ENCODE results near the gene ZNF280C. TPM values are rescaled to one million over a fixed set of nuclear protein-coding genes. Genes with fewer than 3 reads are reported as not detected.

ZNF280C gene
- total RNA-seq (1 to 10 TPM; 5.2 to 5.4 TPM), total RNA-seq (11.9 to 12.4 reads per million in 2 donors)

- peak; percentile 66 to 77 (median 75) for DNase-seq
- H3K27me3 Mint-ChIP-seq = no peaks in the 10 kb centered on the region
- peak within 1 kb of the TSS; percentile 85 for H3K4me3 Mint-ChIP-seq
- ATAC-seq = peak; percentile 96
- H3K4me1 Mint-ChIP-seq = peaks cover 3% of the 10 kb centered on the region
- H3K36me3 Mint-ChIP-seq (ENCODE audit: low read depth) = no peaks in the 10 kb centered on the region
- peak within 1 kb of the TSS; percentile 75 for H3K27ac Mint-ChIP-seq
- no peaks in the 10 kb centered on the region for H3K9me3 ChIP-seq (ENCODE audit: control insufficient read depth, low read length, poor library complexity, severe bottlenecking)
Observed at GRCh38 chrX:130268449-130269170, at the start of gene ZNF280C. ZNF280C (minus strand) TSS chrX:130268899; CDS start chrX:130260449, 8,450 bp downstream.

- no peak overlapping the region for H3K4me3 Mint-ChIP-seq
- H3K4me1 Mint-ChIP-seq = no peaks in the 10 kb centered on the region
- DNase-seq (no peak), ATAC-seq (no peak)
- no peaks in the 10 kb centered on the region for H3K36me3 Mint-ChIP-seq (ENCODE audit: low read depth)
- peak overlapping the region; percentile 5 for H3K27ac Mint-ChIP-seq
- H3K9me3 ChIP-seq (ENCODE audit: control insufficient read depth, low read length, poor library complexity, severe bottlenecking) = no peaks in the 10 kb centered on the region
- no peaks in the 10 kb centered on the region for H3K27me3 Mint-ChIP-seq
Observed at GRCh38 chrX:130304587-130305368, 36.1 kb upstream of the ZNF280C start.

GRCh38 chrX:130301977-130302376 lies 33.3 kb upstream of the ZNF280C start:
- Mint-ChIP-seq H3K36me3 (ENCODE audit: low read depth) (no peaks in the 10 kb centered on the region), H3K4me3 (no peak overlapping the region), H3K27me3 (no peaks in the 10 kb centered on the region), H3K27ac (no peak overlapping the region), H3K4me1 (no peaks in the 10 kb centered on the region)
- no peak for DNase-seq
- ATAC-seq = no peak
- H3K9me3 ChIP-seq (ENCODE audit: control insufficient read depth, low read length, poor library complexity, severe bottlenecking) = no peaks in the 10 kb centered on the region

GRCh38 chrX:130301405-130301804 lies 32.7 kb upstream of the ZNF280C start:
- H3K4me1 Mint-ChIP-seq = no peaks in the 10 kb centered on the region
- no peak overlapping the region for H3K4me3 Mint-ChIP-seq
- H3K27me3 Mint-ChIP-seq = no peaks in the 10 kb centered on the region
- H3K36me3 Mint-ChIP-seq (ENCODE audit: low read depth) = no peaks in the 10 kb centered on the region
- DNase-seq (no peak), ATAC-seq (no peak)
- no peak overlapping the region for H3K27ac Mint-ChIP-seq
- H3K9me3 ChIP-seq (ENCODE audit: control insufficient read depth, low read length, poor library complexity, severe bottlenecking) = no peaks in the 10 kb centered on the region

- Mint-ChIP-seq H3K4me1 (no peaks in the 10 kb centered on the region), H3K27ac (no peak overlapping the region), H3K36me3 (ENCODE audit: low read depth) (no peaks in the 10 kb centered on the region), H3K27me3 (no peaks in the 10 kb centered on the region), H3K4me3 (no peak overlapping the region)
- no peaks in the 10 kb centered on the region for H3K9me3 ChIP-seq (ENCODE audit: control insufficient read depth, low read length, poor library complexity, severe bottlenecking)
- ATAC-seq (no peak), DNase-seq (no peak)
Observed at GRCh38 chrX:130300010-130300282, 31.2 kb upstream of the ZNF280C start.

- no peaks in the 10 kb centered on the region for H3K9me3 ChIP-seq (ENCODE audit: control insufficient read depth, low read length, poor library complexity, severe bottlenecking)
- Mint-ChIP-seq H3K4me1 (no peaks in the 10 kb centered on the region), H3K27me3 (no peaks in the 10 kb centered on the region), H3K27ac (no peak overlapping the region), H3K4me3 (no peak overlapping the region), H3K36me3 (ENCODE audit: low read depth) (no peaks in the 10 kb centered on the region)
- no peak for DNase-seq
- no peak for ATAC-seq
Observed at GRCh38 chrX:130299279-130300009, 30.7 kb upstream of the ZNF280C start.

- no peaks in the 10 kb centered on the region for H3K9me3 ChIP-seq (ENCODE audit: control insufficient read depth, low read length, poor library complexity, severe bottlenecking)
- no peaks in the 10 kb centered on the region for H3K4me1 Mint-ChIP-seq
- H3K27ac Mint-ChIP-seq = no peak overlapping the region
- H3K36me3 Mint-ChIP-seq (ENCODE audit: low read depth) = no peaks in the 10 kb centered on the region
- DNase-seq (no peak), ATAC-seq (no peak)
- no peaks in the 10 kb centered on the region for H3K27me3 Mint-ChIP-seq
- no peak overlapping the region for H3K4me3 Mint-ChIP-seq
Observed at GRCh38 chrX:130296743-130297142, 28.0 kb upstream of the ZNF280C start.

- Mint-ChIP-seq H3K36me3 (ENCODE audit: low read depth) (no peaks in the 10 kb centered on the region), H3K27ac (no peak overlapping the region), H3K27me3 (no peaks in the 10 kb centered on the region), H3K4me3 (no peak overlapping the region), H3K4me1 (no peaks in the 10 kb centered on the region)
- ATAC-seq = no peak
- DNase-seq = no peak
- H3K9me3 ChIP-seq (ENCODE audit: control insufficient read depth, low read length, poor library complexity, severe bottlenecking) = no peaks in the 10 kb centered on the region
Observed at GRCh38 chrX:130296297-130296678, 27.6 kb upstream of the ZNF280C start.

- H3K4me3 Mint-ChIP-seq = no peak overlapping the region
- DNase-seq (no peak), ATAC-seq (no peak)
- H3K9me3 ChIP-seq (ENCODE audit: control insufficient read depth, low read length, poor library complexity, severe bottlenecking) = no peaks in the 10 kb centered on the region
- no peaks in the 10 kb centered on the region for H3K4me1 Mint-ChIP-seq
- H3K27ac Mint-ChIP-seq = no peak overlapping the region
- H3K27me3 Mint-ChIP-seq = no peaks in the 10 kb centered on the region
- no peaks in the 10 kb centered on the region for H3K36me3 Mint-ChIP-seq (ENCODE audit: low read depth)
Observed at GRCh38 chrX:130295519-130296296, 27.0 kb upstream of the ZNF280C start.

GRCh38 chrX:130287071-130287770 lies 18.5 kb upstream of the ZNF280C start:
- H3K4me1 Mint-ChIP-seq = no peaks in the 10 kb centered on the region
- no peak for ATAC-seq

GRCh38 chrX:130285710-130286109 lies 17.0 kb upstream of the ZNF280C start:
- DNase-seq = no peak
- Mint-ChIP-seq H3K27ac (no peak overlapping the region), H3K36me3 (ENCODE audit: low read depth) (no peaks in the 10 kb centered on the region), H3K27me3 (no peaks in the 10 kb centered on the region), H3K4me3 (no peak overlapping the region), H3K4me1 (peaks cover under 1% of the 10 kb centered on the region)
- H3K9me3 ChIP-seq (ENCODE audit: control insufficient read depth, low read length, poor library complexity, severe bottlenecking) = no peaks in the 10 kb centered on the region
- no peak for ATAC-seq

More at GRCh38 chrX:130287071-130287770, 18.5 kb upstream of the ZNF280C start:
- H3K9me3 ChIP-seq (ENCODE audit: control insufficient read depth, low read length, poor library complexity, severe bottlenecking) = no peaks in the 10 kb centered on the region
- DNase-seq = no peak
- H3K27ac Mint-ChIP-seq = no peak overlapping the region
- no peak overlapping the region for H3K4me3 Mint-ChIP-seq
- H3K36me3 Mint-ChIP-seq (ENCODE audit: low read depth) = no peaks in the 10 kb centered on the region
- no peaks in the 10 kb centered on the region for H3K27me3 Mint-ChIP-seq

- H3K9me3 ChIP-seq (ENCODE audit: control insufficient read depth, low read length, poor library complexity, severe bottlenecking) = no peaks in the 10 kb centered on the region
- H3K36me3 Mint-ChIP-seq (ENCODE audit: low read depth) = no peaks in the 10 kb centered on the region
- ATAC-seq (no peak), DNase-seq (no peak)
- H3K27me3 Mint-ChIP-seq = no peaks in the 10 kb centered on the region
- peaks cover 2% of the 10 kb centered on the region for H3K4me1 Mint-ChIP-seq
- H3K4me3 Mint-ChIP-seq = no peak overlapping the region
- no peak overlapping the region for H3K27ac Mint-ChIP-seq
Observed at GRCh38 chrX:130285069-130285620, 16.4 kb upstream of the ZNF280C start.
